H9 (cell line): ENCODE data around the gene FA2H. TPM values are rescaled to one million over a fixed set of nuclear protein-coding genes. Genes with fewer than 3 reads are reported as not detected.

Source experiments
- DNase-seq: peaks from one replicate; pipeline ENCODE4 v3.0.0-alpha.2; 2017
- H2AFZ ChIP-seq: one replicate; pipeline ENCODE4 v1.6.1; 2013; ENCODE audit warnings: mild to moderate bottlenecking, low read length, control low read depth, moderate library complexity
- H2AK5ac ChIP-seq: 2 replicates; pipeline ENCODE4 v1.6.1; 2013; ENCODE audit warnings: low read length, control low read depth, mixed read lengths; ENCODE audit not compliant: insufficient read length
- H2BK120ac ChIP-seq: one replicate; pipeline ENCODE4 v1.6.1; 2013; ENCODE audit warnings: low read depth, mild to moderate bottlenecking, low read length, control low read depth, inconsistent platforms; ENCODE audit not compliant: poor library complexity, severe bottlenecking
- H2BK12ac ChIP-seq: 2 replicates; pipeline ENCODE4 v1.6.1; 2013; ENCODE audit warnings: low read length, control low read depth, mixed read lengths, low read depth; ENCODE audit not compliant: insufficient read length
- H2BK15ac ChIP-seq: 2 replicates; pipeline ENCODE4 v1.6.1; 2013; ENCODE audit warnings: low read depth, low read length, control low read depth
- H2BK20ac ChIP-seq: one replicate; pipeline ENCODE4 v1.6.1; 2013; ENCODE audit warnings: low read depth, mild to moderate bottlenecking, low read length, control low read depth, inconsistent platforms; ENCODE audit not compliant: poor library complexity, severe bottlenecking
- H2BK5ac ChIP-seq: 2 replicates; pipeline ENCODE4 v1.6.1; 2013; ENCODE audit warnings: low read length, control low read depth, mixed read lengths; ENCODE audit not compliant: insufficient read length
- H3K14ac ChIP-seq: 2 replicates; pipeline ENCODE4 v1.6.1; 2013; ENCODE audit warnings: low read length, control low read depth; ENCODE audit not compliant: insufficient read depth
- H3K18ac ChIP-seq: 2 replicates; pipeline ENCODE4 v1.6.1; 2013; ENCODE audit warnings: low read depth, mild to moderate bottlenecking, mixed read lengths, low read length, control low read depth; ENCODE audit not compliant: insufficient read length
- H3K23ac ChIP-seq: 2 replicates; pipeline ENCODE4 v1.6.1; 2013; ENCODE audit warnings: low read length, control low read depth, mixed read lengths, low read depth; ENCODE audit not compliant: insufficient read length
- H3K23me2 ChIP-seq: 2 replicates; pipeline ENCODE4 v1.6.1; 2013; ENCODE audit warnings: low read depth, mild to moderate bottlenecking, mixed read lengths, low read length, control low read depth; ENCODE audit not compliant: insufficient read length, poor library complexity, severe bottlenecking
- H3K27ac ChIP-seq: 2 replicates; pipeline ENCODE4 v1.5.1; 2013; ENCODE audit warnings: low read length, control low read depth, mixed read lengths, low read depth; ENCODE audit not compliant: insufficient read length
- H3K27me3 ChIP-seq: 2 replicates; pipeline ENCODE4 v1.6.1; 2013; ENCODE audit warnings: low read length, control low read depth, inconsistent platforms; ENCODE audit not compliant: insufficient read depth
- H3K4ac ChIP-seq: 2 replicates; pipeline ENCODE4 v1.6.1; 2013; ENCODE audit warnings: low read depth, mild to moderate bottlenecking, control low read depth, inconsistent platforms, low read length, moderate library complexity
- H3K4me1 ChIP-seq: 2 replicates; pipeline ENCODE4 v1.6.1; 2013; ENCODE audit warnings: low read length, control low read depth, inconsistent platforms; ENCODE audit not compliant: insufficient read depth
- H3K4me2 ChIP-seq: 2 replicates; pipeline ENCODE4 v1.6.1; 2013; ENCODE audit warnings: low read length, control low read depth, mixed read lengths; ENCODE audit not compliant: insufficient read length, insufficient read depth
- H3K56ac ChIP-seq: 2 replicates; pipeline ENCODE4 v1.6.1; 2013; ENCODE audit warnings: low read depth, mild to moderate bottlenecking, mixed read lengths, low read length, control low read depth; ENCODE audit not compliant: insufficient read length
- H3K79me1 ChIP-seq: 2 replicates; pipeline ENCODE4 v1.6.1; 2013; ENCODE audit warnings: low read depth, mild to moderate bottlenecking, moderate library complexity, low read length, control low read depth, inconsistent platforms; ENCODE audit not compliant: insufficient read depth, poor library complexity, severe bottlenecking
- H3K79me2 ChIP-seq: 2 replicates; pipeline ENCODE4 v1.6.1; 2013; ENCODE audit warnings: low read length, control low read depth, inconsistent platforms; ENCODE audit not compliant: insufficient read depth
- H3K9ac ChIP-seq: 2 replicates; pipeline ENCODE4 v1.6.1; 2013; ENCODE audit warnings: low read length, control low read depth, mixed read lengths; ENCODE audit not compliant: insufficient read length; ENCODE audit errors: extremely low read depth
- H3K9me3 ChIP-seq: one replicate; pipeline ENCODE4 v1.6.1; 2013; ENCODE audit warnings: low read depth, low read length, inconsistent platforms; ENCODE audit not compliant: control insufficient read depth
- H3T11ph ChIP-seq: one replicate; pipeline ENCODE4 v1.6.1; 2013; ENCODE audit warnings: mild to moderate bottlenecking, low read length, control low read depth, inconsistent platforms
- H4K20me1 ChIP-seq: one replicate; pipeline ENCODE4 v1.6.1; 2013; ENCODE audit not compliant: control insufficient read depth, insufficient read length, insufficient read depth
- H4K5ac ChIP-seq: 2 replicates; pipeline ENCODE4 v1.6.1; 2013; ENCODE audit warnings: low read depth, mild to moderate bottlenecking, mixed read lengths, low read length, control low read depth; ENCODE audit not compliant: insufficient read length
- H4K8ac ChIP-seq: replicated peaks from 2 replicates; pipeline ENCODE4 v1.6.1; 2013; ENCODE audit warnings: low read length, control low read depth, mixed read lengths, low read depth; ENCODE audit not compliant: insufficient read length
- H4K91ac ChIP-seq: 2 replicates; pipeline ENCODE4 v1.6.1; 2013; ENCODE audit warnings: low read depth, mild to moderate bottlenecking, moderate library complexity, mixed read lengths, low read length, control low read depth; ENCODE audit not compliant: insufficient read length
- H3K27ac Mint-ChIP-seq, 3 experiments: 2 replicates in 2 of 3; 3 replicates in 1 of 3; pipeline ENCODE4 v1.8.0; 2020 to 2021; ENCODE audit warnings: mixed read lengths in 3 of 3, mild to moderate bottlenecking in 1 of 3, moderate library complexity in 1 of 3
- H3K27me3 Mint-ChIP-seq: 2 replicates; pipeline ENCODE4 v1.8.0; 2021; ENCODE audit warnings: low read depth, mild to moderate bottlenecking, moderate library complexity, mixed read lengths
- H3K36me3 Mint-ChIP-seq, 3 experiments: 2 replicates in 2 of 3; 3 replicates in 1 of 3; pipeline ENCODE4 v1.8.0; 2020 to 2021; ENCODE audit warnings: low read depth in 3 of 3, mixed read lengths in 3 of 3; ENCODE audit not compliant: insufficient read depth in 1 of 3
- H3K4me1 Mint-ChIP-seq, 2 experiments: 2 replicates each; pipeline ENCODE4 v1.8.0; 2020; ENCODE audit warnings: mixed read lengths in 2 of 2
- H3K4me3 Mint-ChIP-seq, 2 experiments: 2 replicates in 1 of 2; 3 replicates in 1 of 2; pipeline ENCODE4 v1.8.0; 2020 to 2021; ENCODE audit warnings: mild to moderate bottlenecking in 2 of 2, mixed read lengths in 2 of 2, moderate library complexity in 1 of 2
- H3K9me3 Mint-ChIP-seq, 2 experiments: 2 replicates in 1 of 2; 3 replicates in 1 of 2; pipeline ENCODE4 v1.8.0; 2020; ENCODE audit warnings: mild to moderate bottlenecking in 2 of 2, mixed read lengths in 2 of 2, moderate library complexity in 1 of 2
- WGBS: extraction: QIAGEN DNeasy Blood & Tissue Kit; methylation state at CpG from one replicate; pipeline ENCODE4 v1.1.7; 2013; ENCODE audit warnings: missing lambda C conversion rate, low lambda C conversion rate, mixed read lengths; ENCODE audit not compliant: insufficient read length; ENCODE audit errors: extremely low coverage; 5-methylcytosine and 5-hydroxymethylcytosine counted together
- total RNA-seq: library from RNA; stranded (reverse); gene quantifications from 2 replicates; pipeline ENCODE4 v1.2.1, GENCODE V29; 2021
- TF ChIP-seq, protein P1 (sequence below): fragments of 200-600 bp; sonication (generic); conservative IDR thresholded peaks from 3 replicates; pipeline ENCODE4 v1.8.0; 2021; ENCODE audit warnings: antibody characterized with exemption, mild to moderate bottlenecking

Gene FA2H
- total RNA-seq, 1 experiment from 2014 or later: 25.1 TPM

DNA sequence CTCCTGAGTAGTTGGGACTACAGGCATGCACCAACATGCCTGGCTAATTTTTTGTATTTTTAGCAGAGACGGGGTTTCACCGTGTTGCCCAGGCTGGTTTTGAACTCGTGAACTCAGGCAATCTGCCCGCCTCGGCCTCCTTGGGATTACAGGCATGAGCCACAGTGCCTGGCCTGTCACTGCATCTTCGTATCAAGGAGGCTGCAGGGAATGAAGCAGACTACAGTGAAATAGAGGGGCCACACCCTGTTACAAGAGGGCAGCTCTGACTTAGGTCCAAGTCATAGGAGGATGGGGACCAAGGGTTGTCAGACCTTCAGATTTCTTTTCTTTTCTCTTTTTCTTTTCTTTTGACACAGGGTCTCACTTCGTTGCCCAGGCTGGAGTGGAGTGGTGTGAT, 28.7 kb downstream of the FA2H start:
- no peak overlapping the region for H3K4ac ChIP-seq
- no peaks in the 10 kb centered on the region for H3K9me3 ChIP-seq
- H4K91ac ChIP-seq: no peak overlapping the region
- WGBS: no CpG with 5 or more reads among the region's 7 CpGs
- no peak overlapping the region for H3K4me3 Mint-ChIP-seq
- H3K14ac ChIP-seq: no peak overlapping the region
- H3K4me2 ChIP-seq: no peak overlapping the region
- H3K4me1 Mint-ChIP-seq: peaks cover 31 to 36% of the 10 kb centered on the region in 2 experiments
- no peaks in the 10 kb centered on the region for H3K27me3 ChIP-seq
- no peak overlapping the region for H3K56ac ChIP-seq
- no peak overlapping the region for H2BK120ac ChIP-seq
- H3K18ac ChIP-seq: no peak overlapping the region
- H4K5ac ChIP-seq: no peak overlapping the region
- TF ChIP-seq, protein P1, sequence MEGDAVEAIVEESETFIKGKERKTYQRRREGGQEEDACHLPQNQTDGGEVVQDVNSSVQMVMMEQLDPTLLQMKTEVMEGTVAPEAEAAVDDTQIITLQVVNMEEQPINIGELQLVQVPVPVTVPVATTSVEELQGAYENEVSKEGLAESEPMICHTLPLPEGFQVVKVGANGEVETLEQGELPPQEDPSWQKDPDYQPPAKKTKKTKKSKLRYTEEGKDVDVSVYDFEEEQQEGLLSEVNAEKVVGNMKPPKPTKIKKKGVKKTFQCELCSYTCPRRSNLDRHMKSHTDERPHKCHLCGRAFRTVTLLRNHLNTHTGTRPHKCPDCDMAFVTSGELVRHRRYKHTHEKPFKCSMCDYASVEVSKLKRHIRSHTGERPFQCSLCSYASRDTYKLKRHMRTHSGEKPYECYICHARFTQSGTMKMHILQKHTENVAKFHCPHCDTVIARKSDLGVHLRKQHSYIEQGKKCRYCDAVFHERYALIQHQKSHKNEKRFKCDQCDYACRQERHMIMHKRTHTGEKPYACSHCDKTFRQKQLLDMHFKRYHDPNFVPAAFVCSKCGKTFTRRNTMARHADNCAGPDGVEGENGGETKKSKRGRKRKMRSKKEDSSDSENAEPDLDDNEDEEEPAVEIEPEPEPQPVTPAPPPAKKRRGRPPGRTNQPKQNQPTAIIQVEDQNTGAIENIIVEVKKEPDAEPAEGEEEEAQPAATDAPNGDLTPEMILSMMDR: no peak
- H3K27me3 Mint-ChIP-seq: no peaks in the 10 kb centered on the region; the same call in 1 of the 2 replicates
- H2BK12ac ChIP-seq: no peak overlapping the region
- no peak overlapping the region for H3K27ac ChIP-seq
- no peak for DNase-seq
- H2AK5ac ChIP-seq: no peak overlapping the region
- H3K27ac Mint-ChIP-seq: no peak overlapping the region; a peak in 1 of 7 replicates
- H3K23me2 ChIP-seq: peaks cover 4% of the 10 kb centered on the region
- no peaks in the 10 kb centered on the region for H3K79me2 ChIP-seq
- no peak overlapping the region for H2BK15ac ChIP-seq
- H2BK20ac ChIP-seq: no peak overlapping the region
- no peaks in the 10 kb centered on the region for H3K79me1 ChIP-seq
- H3K36me3 Mint-ChIP-seq: no peaks in the 10 kb centered on the region
- H2AFZ ChIP-seq: no peak overlapping the region
- no peak overlapping the region for H3K23ac ChIP-seq
- H3K9me3 Mint-ChIP-seq: peaks cover 0 to 1% of the 10 kb centered on the region in 2 experiments; a peak in 1 of 5 replicates
- no peaks in the 10 kb centered on the region for H4K20me1 ChIP-seq
- H3T11ph ChIP-seq: no peak overlapping the region
- H3K9ac ChIP-seq: no peak overlapping the region
- H3K4me1 ChIP-seq: peaks cover 2% of the 10 kb centered on the region; the same call in 1 of the 2 replicates
- no peak overlapping the region for H4K8ac ChIP-seq
- H2BK5ac ChIP-seq: no peak overlapping the region
